HepG2 (cell line): ENCODE results near the gene RPS6KA2. TPM values are rescaled to one million over a fixed set of nuclear protein-coding genes. Genes with fewer than 3 reads are reported as not detected.
A peak's percentile ranks its signal among the peaks of the same experiment; 100 is the strongest.

Source experiments
- EZH2 ChIP-seq: conservative IDR thresholded peaks from 2 replicates; pipeline ENCODE4 v1.6.1; 2012; ENCODE audit warnings: mild to moderate bottlenecking, low read depth, low read length, moderate library complexity
- FOXO1 ChIP-seq: sonication (generic); formaldehyde crosslinking; IDR thresholded peaks from 2 replicates; pipeline ENCODE4 v1.4.0; 2020; ENCODE audit warnings: missing genetic modification reagents
- GLI4 ChIP-seq: sonication (generic); formaldehyde crosslinking; IDR thresholded peaks from 2 replicates; pipeline ENCODE4 v1.5.1; 2020; ENCODE audit warnings: missing genetic modification reagents, mild to moderate bottlenecking, moderate library complexity, borderline replicate concordance
- GTF3A ChIP-seq: sonication (generic); formaldehyde crosslinking; conservative IDR thresholded peaks from 2 replicates; pipeline ENCODE4 v1.4.0; 2020; ENCODE audit warnings: mild to moderate bottlenecking, missing genetic modification reagents
- HNRNPH1 ChIP-seq: fragments of 200-400 bp; formaldehyde crosslinking; optimal IDR thresholded peaks from 2 replicates; pipeline ENCODE3; 2017; ENCODE audit warnings: mild to moderate bottlenecking, low read depth, low read length
- HOXA7 ChIP-seq: sonication (generic); formaldehyde crosslinking; IDR thresholded peaks from 2 replicates; pipeline ENCODE4 v1.8.1; 2022; ENCODE audit warnings: mild to moderate bottlenecking, missing genetic modification reagents, moderate library complexity
- IRF2 ChIP-seq: IDR thresholded peaks from 2 replicates; pipeline ENCODE4 v1.6.1; 2018; ENCODE audit warnings: missing genetic modification reagents, missing compliant biosample characterization
- IRF9 ChIP-seq: sonication (generic); formaldehyde crosslinking; IDR thresholded peaks from 2 replicates; pipeline ENCODE4 v1.8.0; 2022; ENCODE audit warnings: missing genetic modification reagents, mild to moderate bottlenecking, borderline replicate concordance
- KMT2A ChIP-seq: sonication (generic); formaldehyde crosslinking; IDR thresholded peaks from 2 replicates; pipeline ENCODE4 v1.4.0; 2020; ENCODE audit warnings: missing genetic modification reagents
- MTF1 ChIP-seq: sonication (generic); formaldehyde crosslinking; IDR thresholded peaks from 2 replicates; pipeline ENCODE4 v1.5.0; 2020; ENCODE audit warnings: missing genetic modification reagents
- RELA ChIP-seq: sonication (generic); formaldehyde crosslinking; IDR thresholded peaks from 2 replicates; pipeline ENCODE4 v1.4.0; 2020; ENCODE audit warnings: missing genetic modification reagents
- REXO4 ChIP-seq: sonication (generic); formaldehyde crosslinking; IDR thresholded peaks from 2 replicates; pipeline ENCODE4 v1.8.0; 2022; ENCODE audit warnings: missing genetic modification reagents, mild to moderate bottlenecking, borderline replicate concordance
- RNF2 ChIP-seq: fragments of 450-650 bp; conservative IDR thresholded peaks from 2 replicates; pipeline ENCODE4 v1.6.1; 2016; ENCODE audit warnings: low read depth
- SMAD9 ChIP-seq: sonication (generic); formaldehyde crosslinking; IDR thresholded peaks from 2 replicates; pipeline ENCODE4 v1.5.1; 2020; ENCODE audit warnings: mild to moderate bottlenecking, missing genetic modification reagents
- U2AF1 ChIP-seq: fragments of 200-400 bp; formaldehyde crosslinking; optimal IDR thresholded peaks from 2 replicates; pipeline ENCODE3; 2017; ENCODE audit warnings: mild to moderate bottlenecking, low read depth, low read length
- ZMAT3 ChIP-seq: sonication (generic); formaldehyde crosslinking; conservative IDR thresholded peaks from 2 replicates; pipeline ENCODE4 v1.7.0; 2021; ENCODE audit warnings: missing genetic modification reagents
- ZNF124 ChIP-seq: sonication (generic); formaldehyde crosslinking; IDR thresholded peaks from 2 replicates; pipeline ENCODE4 v1.4.0; 2020; ENCODE audit warnings: missing genetic modification reagents
- ZNF142 ChIP-seq: sonication (generic); formaldehyde crosslinking; IDR thresholded peaks from 2 replicates; pipeline ENCODE4 v1.4.0; 2020; ENCODE audit warnings: missing genetic modification reagents
- ZNF207 ChIP-seq: fragments of 450-650 bp; IDR thresholded peaks from 2 replicates; pipeline ENCODE4 v1.6.1; 2016; ENCODE audit warnings: antibody characterized with exemption, borderline replicate concordance
- ZNF234 ChIP-seq: sonication (generic); formaldehyde crosslinking; conservative IDR thresholded peaks from 2 replicates; pipeline ENCODE4 v1.5.1; 2020; ENCODE audit warnings: mild to moderate bottlenecking, missing genetic modification reagents
- ZNF251 ChIP-seq: sonication (generic); formaldehyde crosslinking; IDR thresholded peaks from 2 replicates; pipeline ENCODE4 v1.9.0; 2021; ENCODE audit warnings: mild to moderate bottlenecking, missing genetic modification reagents
- ZNF350 ChIP-seq: sonication (generic); formaldehyde crosslinking; IDR thresholded peaks from 2 replicates; pipeline ENCODE4 v1.4.0; 2020; ENCODE audit warnings: mild to moderate bottlenecking, low read depth, missing genetic modification reagents, borderline replicate concordance
- ZSCAN9 ChIP-seq: IDR thresholded peaks from 2 replicates; pipeline ENCODE4 v1.6.1; 2016; ENCODE audit warnings: borderline replicate concordance
- polyA plus RNA-seq, 8 experiments: library from polyadenylated mRNA; depleted of rRNA in 3 of 8; stranded (reverse) in 7 of 8; unstranded in 1 of 8; fragments of >200 nt; fragmentation: Illumina TruSeq in 4 of 8; extraction: Trizol in 4 of 8; gene quantifications; 2 replicates each; pipeline versions ENCODE4 v1.2.1 to v1.2.3, GENCODE V29; 2011 to 2016; ENCODE audit warnings: low read depth in 4 of 8, missing spikeins in 1 of 8, mixed read lengths in 1 of 8; ENCODE audit not compliant: insufficient read depth in 1 of 8
- total RNA-seq, 5 experiments: library from RNA; depleted of rRNA; stranded (reverse); fragments of >200 nt; fragmentation: Illumina TruSeq; extraction: Trizol; gene quantifications; 2 replicates each; pipeline ENCODE4 v1.2.3, GENCODE V29; 2016; ENCODE audit warnings: low read depth in 1 of 5

Gene RPS6KA2
- total and polyA plus RNA-seq, 2 of the 13 experiments (the other 11 are each of a cell fraction or from before 2014, with no cell fraction given), result 0.22 to 0.38 TPM

GRCh38 chr6:166382933-166383801, 243.9 kb downstream of the RPS6KA2 start, which contains the start of gene MPC1 (continued):
- TF ChIP-seq REXO4, result peak; percentile 76; the same call in 1 of the 2 replicates
- TF ChIP-seq EZH2, result no peak
- no peak; the same call in 1 of the 2 replicates for TF ChIP-seq ZNF234 (CRISPR knock-in tag)
- peak; percentile 91; the same call in 1 of the 2 replicates for TF ChIP-seq IRF9
- TF ChIP-seq U2AF1, result no peak
- peak; percentile 60; the same call in 1 of the 2 replicates for TF ChIP-seq MTF1 (CRISPR knock-in tag)
- TF ChIP-seq FOXO1 (CRISPR knock-in tag), result peak; percentile 37; the same call in 1 of the 2 replicates
- no peak for TF ChIP-seq HNRNPH1
- peak; percentile 13; the same call in 1 of the 2 replicates for TF ChIP-seq ZSCAN9 (CRISPR knock-in tag)
- 0 out of 2 replicates have a peak, but pooled peaks have one; percentile 19 for TF ChIP-seq SMAD9 (CRISPR knock-in tag)
- TF ChIP-seq ZNF207, result no peak
- peak; percentile 58 for TF ChIP-seq IRF2 (CRISPR knock-in tag)
- TF ChIP-seq GTF3A, result no peak
- TF ChIP-seq ZNF142 (CRISPR knock-in tag), result peak; percentile 87
- 0 out of 2 replicates have a peak, but pooled peaks have one; percentile 28 for TF ChIP-seq ZNF124 (CRISPR knock-in tag)
- peak; percentile 44 for TF ChIP-seq GLI4
- 0 out of 2 replicates have a peak, but pooled peaks have one; percentile 51 for TF ChIP-seq RELA
- no peak for TF ChIP-seq HOXA7 (CRISPR knock-in tag)
- no peak for TF ChIP-seq ZNF251 (CRISPR knock-in tag)
- TF ChIP-seq ZNF350, result peak; percentile 34; the same call in 1 of the 2 replicates
- TF ChIP-seq ZMAT3 (CRISPR knock-in tag), result peak; percentile 84; the same call in 1 of the 2 replicates
- TF ChIP-seq KMT2A (CRISPR knock-in tag), result peak; percentile 31; the same call in 1 of the 2 replicates
- TF ChIP-seq RNF2, result 0 out of 2 replicates have a peak, but pooled peaks have one; percentile 48
